A673 (cell line): ENCODE measurements around the gene TECTA.
"Not testable (repeated sequence)": the region's sequence is repeated elsewhere in the genome, so short reads cannot be mapped to it uniquely, and the experiment has no call there.

Experiments
- CTCF ChIP-seq: fragments of 300-800, 200-600 bp; sonication (generic); conservative IDR thresholded peaks from 2 replicates; pipeline ENCODE4 v1.5.1; 2017; ENCODE audit warnings: low read depth, mild to moderate bottlenecking, antibody characterized with exemption, low read length, moderate library complexity, mixed read lengths
- EZH2 ChIP-seq: fragments of 200-600 bp; sonication (generic); IDR thresholded peaks from 2 replicates; pipeline ENCODE4 v1.6.1; 2017; ENCODE audit warnings: borderline replicate concordance, low read depth, mild to moderate bottlenecking, mixed read lengths, antibody characterized with exemption, low read length; ENCODE audit not compliant: poor library complexity, severe bottlenecking

GRCh38 chr11:121240001-121240400 is 139.0 kb downstream of the TECTA start:
- not testable (repeated sequence) for TF ChIP-seq CTCF, EZH2
